GM21526 (cell line): ENCODE results near the gene GOLGA8F.
"Not testable (repeated sequence)": the region's sequence is repeated elsewhere in the genome, so short reads cannot be mapped to it uniquely, and the experiment has no call there.

Experiments used
- ATAC-seq: cut with Tn5 transposase; IDR thresholded peaks from one replicate; pipeline ENCODE4 v1.9.1; 2021; ENCODE audit warnings: moderate library complexity; ENCODE audit not compliant: unreplicated experiment, low FRiP score

The GOLGA8F gene

DNA sequence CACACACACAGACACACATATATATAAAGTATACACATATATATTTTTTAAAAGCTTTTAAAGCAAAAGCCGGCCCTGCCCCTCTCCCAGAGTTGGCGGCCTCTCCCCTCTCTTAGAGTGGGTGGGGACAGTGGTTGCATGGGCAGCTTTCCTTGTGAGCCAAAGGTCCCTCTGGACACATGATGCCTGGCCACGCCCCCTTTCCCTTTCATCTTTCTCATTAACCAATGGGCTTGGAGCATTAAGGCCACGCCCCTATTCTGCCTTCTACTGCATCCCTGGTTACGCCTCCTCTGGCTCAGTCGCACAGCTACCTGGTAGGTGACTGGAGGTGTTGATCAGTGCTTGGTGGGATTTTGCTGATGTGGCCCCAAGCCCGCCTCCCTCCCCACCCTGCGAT is at the start of gene GOLGA8F:
TSS of gene GOLGA8F (plus strand) at position 301 of the 400 bp plus-strand sequence. CDS start at position 399, 98 bp downstream.
- ATAC-seq = not testable (repeated sequence)

DNA sequence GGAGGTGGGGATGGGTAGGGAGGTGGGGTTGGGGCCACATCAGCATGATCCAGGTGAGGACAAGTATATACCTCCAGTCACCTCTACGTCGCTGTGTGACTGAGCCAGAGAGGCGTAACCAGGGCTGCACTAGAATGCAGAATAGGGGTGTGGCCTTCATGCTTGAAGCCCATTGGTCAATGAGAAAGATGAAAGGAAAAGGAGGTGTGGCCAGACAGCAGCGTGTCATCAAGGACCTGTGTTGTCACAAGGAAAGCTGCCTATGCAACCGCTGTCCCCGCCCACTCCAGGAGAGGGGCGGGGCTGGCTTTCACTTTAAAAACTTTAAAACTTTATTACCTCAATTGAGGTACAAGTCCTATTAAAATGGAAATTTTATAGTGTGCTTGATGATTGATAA is 20.5 kb upstream of the GOLGA8F start, which contains the start of gene GOLGA6L24:
TSS of gene GOLGA6L24 (minus strand) at position 101 of the 400 bp plus-strand sequence. CDS start at position 40, 61 bp downstream.
- ATAC-seq = not testable (repeated sequence)

DNA sequence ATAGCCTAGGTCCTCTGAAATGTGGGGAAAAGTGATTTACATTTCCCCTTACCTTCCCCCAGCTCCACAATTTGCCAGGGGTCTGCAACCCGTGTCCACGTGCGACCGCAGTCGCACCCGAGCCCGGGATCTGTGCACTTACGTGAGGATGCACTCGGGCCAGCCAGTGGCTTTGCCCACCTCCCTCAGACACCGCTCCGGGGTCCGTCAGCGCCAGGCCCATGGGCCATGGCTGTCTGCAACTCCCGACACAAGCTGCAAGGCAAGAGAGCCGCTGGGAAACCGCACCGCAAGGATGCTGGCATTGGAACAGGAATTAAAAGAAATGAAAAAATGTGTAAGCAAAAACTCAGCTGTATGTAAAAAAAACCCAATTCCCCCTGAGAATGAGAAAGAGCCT is 13.0 kb upstream of the GOLGA8F start:
- ATAC-seq = not testable (repeated sequence)

GRCh38 chr15:28380053-28380452 is 1.6 kb downstream of the GOLGA8F start:
- ATAC-seq = not testable (repeated sequence)

DNA sequence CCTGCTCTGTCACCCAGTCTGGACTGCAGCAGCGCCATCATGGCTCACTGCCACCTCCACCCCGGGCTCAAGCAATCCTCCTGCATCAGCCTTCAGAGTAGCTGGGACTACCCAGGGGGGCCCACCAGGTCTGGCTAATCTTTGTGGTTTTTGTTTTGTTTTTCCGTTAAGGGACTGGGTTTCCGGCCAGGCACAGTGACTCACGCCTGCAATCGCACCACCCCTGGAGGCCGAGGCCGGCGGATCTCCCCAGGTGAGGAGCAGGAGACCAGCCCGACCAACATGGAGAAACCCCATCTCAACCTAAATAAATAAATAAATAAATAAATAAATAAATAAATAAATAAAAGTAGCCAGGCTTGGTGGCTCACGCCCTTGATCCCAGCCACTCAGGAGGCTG is 17.6 kb downstream of the GOLGA8F start:
- ATAC-seq = not testable (repeated sequence)

DNA sequence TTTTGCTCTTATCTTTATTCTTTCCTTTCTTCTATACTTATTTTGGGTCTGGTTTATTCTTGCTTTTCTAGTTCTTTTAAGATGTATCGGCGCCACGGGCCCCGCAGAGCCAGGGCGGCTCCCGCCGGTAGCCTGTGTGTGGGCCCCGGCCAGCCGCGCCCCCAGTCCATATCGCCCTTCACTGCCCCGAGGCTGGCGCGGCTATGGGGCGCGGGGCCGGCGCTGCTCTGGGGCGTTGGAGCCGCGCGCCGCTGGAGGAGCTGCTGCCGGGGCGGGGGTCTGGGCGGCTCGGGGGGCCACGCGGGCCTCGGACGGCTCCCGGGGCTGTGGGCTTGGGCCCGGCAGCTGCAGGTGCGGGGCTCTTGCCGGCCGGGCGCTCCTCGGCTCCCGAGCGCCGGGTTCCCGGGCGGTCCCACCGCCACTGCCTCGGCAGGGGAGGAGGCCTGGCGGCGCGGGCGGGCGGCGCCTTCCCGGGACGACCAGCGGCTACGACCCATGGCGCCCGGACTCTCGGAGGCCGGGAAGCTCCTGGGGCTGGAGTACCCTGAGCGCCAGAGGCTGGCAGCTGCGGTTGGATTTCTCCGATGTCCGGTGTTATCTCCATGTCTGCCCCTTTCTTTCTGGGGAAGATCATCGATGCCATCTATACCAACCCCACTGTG is 24.4 kb downstream of the GOLGA8F start:
- ATAC-seq = not testable (repeated sequence)

DNA sequence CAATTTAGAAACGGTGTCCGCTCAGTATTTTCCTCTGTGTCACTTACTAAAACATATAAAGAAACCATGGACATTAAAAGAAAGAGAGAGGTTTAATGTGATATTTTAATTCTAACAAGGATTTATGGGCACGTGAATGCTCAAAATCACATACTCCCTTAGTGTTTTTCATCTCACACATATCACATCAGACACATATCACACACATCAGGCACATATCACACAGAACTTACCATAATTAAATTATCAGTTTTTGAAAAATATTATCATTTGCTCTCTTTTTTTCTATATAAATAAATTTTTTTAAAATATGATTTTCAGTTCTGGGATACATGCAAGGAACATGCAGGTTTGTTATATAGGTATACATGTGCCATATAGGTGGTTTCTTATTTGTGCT is 42.0 kb downstream of the GOLGA8F start:
- ATAC-seq = not testable (repeated sequence)

DNA sequence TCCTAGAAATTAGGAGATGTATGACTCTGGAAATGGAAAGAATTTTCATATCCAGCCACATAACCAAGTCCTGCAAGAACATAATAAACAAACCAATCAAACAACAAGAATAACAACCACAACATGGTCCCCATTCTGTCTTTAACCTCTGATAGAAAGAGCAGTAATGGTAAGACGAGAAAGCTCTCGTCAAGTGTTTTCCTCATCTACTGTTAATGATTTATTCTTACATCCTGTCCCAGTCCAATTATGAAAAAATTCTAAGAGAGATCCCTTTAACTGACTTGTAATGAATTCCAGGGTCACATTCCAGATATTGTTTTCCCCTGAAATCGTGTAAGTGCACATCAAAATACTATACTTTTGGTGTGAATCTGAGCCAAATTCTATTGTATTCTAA is 57.1 kb downstream of the GOLGA8F start:
- not testable (repeated sequence) for ATAC-seq
